H1 (cell line): Measurements from ENCODE around the gene ADCY5. TPM values are rescaled to one million over a fixed set of nuclear protein-coding genes. Genes with fewer than 3 reads are reported as not detected.

Experiments
- CHD7 ChIP-seq: fragments of 300-600 bp; sonication (generic); IDR thresholded peaks from 2 replicates; pipeline ENCODE4 v1.7.1; 2012; ENCODE audit warnings: low read length, moderate library complexity, mild to moderate bottlenecking, inconsistent platforms; ENCODE audit not compliant: insufficient replicate concordance
- polyA plus RNA-seq, 7 experiments: library from polyadenylated mRNA; depleted of rRNA in 3 of 7; stranded (reverse) in 5 of 7; unstranded in 2 of 7; fragments of >200 nt in 5 of 7; fragments of 200-250 nt in 2 of 7; gene quantifications; 1 replicate in 5 of 7; 2 replicates in 1 of 7; 4 replicates in 1 of 7; pipeline versions ENCODE4 v1.2.1 to v1.2.3, GENCODE V29; 2011 to 2013; ENCODE audit warnings: missing spikeins in 2 of 7, mixed read lengths in 2 of 7
- total RNA-seq: library from RNA; stranded (reverse); fragmentation: NEBNext Ultra II Directional; extraction: Animal tissue kit (Norgen Biotek cat#: 25700); gene quantifications from 2 replicates; pipeline ENCODE4 v1.2.1, GENCODE V29; 2021

The ADCY5 gene
- total and polyA plus RNA-seq, 2 of the 8 experiments (the other 6 are each of a cell fraction or from before 2014, with no cell fraction given), result 18.9 to 40.8 TPM

- TF ChIP-seq CHD7, result no peak
These were observed 45.0 kb upstream of the ADCY5 start (continued) for GRCh38 chr3:123493912-123494311.
